Neuronal stem cell (in vitro differentiated cells): ENCODE results near the gene KLHL5.
A peak's percentile ranks its signal among the peaks of the same experiment; 100 is the strongest.
"Not testable (repeated sequence)": the region's sequence is repeated elsewhere in the genome, so short reads cannot be mapped to it uniquely, and the experiment has no call there.

Experiments used
- DNase-seq: peaks from one replicate; pipeline ENCODE4 v3.0.0-alpha.2; 2013; ENCODE audit warnings: low spot score
- H2AFZ ChIP-seq: one replicate; pipeline ENCODE4 v1.6.1; 2013; ENCODE audit warnings: mild to moderate bottlenecking, low read length, inconsistent platforms
- H2AK5ac ChIP-seq: 2 replicates; pipeline ENCODE4 v1.6.1; 2013; ENCODE audit warnings: low read depth, mild to moderate bottlenecking, inconsistent platforms, low read length, moderate library complexity, mixed read lengths
- H2BK120ac ChIP-seq: 2 replicates; pipeline ENCODE4 v1.6.1; 2013; ENCODE audit warnings: low read depth, mild to moderate bottlenecking, inconsistent platforms, low read length, moderate library complexity, mixed read lengths
- H2BK12ac ChIP-seq: one replicate; pipeline ENCODE4 v1.6.1; 2013; ENCODE audit warnings: low read length, inconsistent platforms
- H2BK15ac ChIP-seq: 2 replicates; pipeline ENCODE4 v1.6.1; 2013; ENCODE audit warnings: mild to moderate bottlenecking, low read length, inconsistent platforms, mixed read lengths
- H2BK5ac ChIP-seq: one replicate; pipeline ENCODE4 v1.6.1; 2013; ENCODE audit warnings: inconsistent platforms, mild to moderate bottlenecking, low read length, moderate library complexity
- H3K14ac ChIP-seq: one replicate; pipeline ENCODE4 v1.6.1; 2013; ENCODE audit warnings: low read length, inconsistent platforms
- H3K18ac ChIP-seq: 2 replicates; pipeline ENCODE4 v1.6.1; 2013; ENCODE audit warnings: low read length, inconsistent platforms
- H3K23ac ChIP-seq: 2 replicates; pipeline ENCODE4 v1.6.1; 2013; ENCODE audit warnings: low read depth, mild to moderate bottlenecking, mixed read lengths, low read length, inconsistent platforms; ENCODE audit not compliant: poor library complexity
- H3K27ac ChIP-seq: replicated peaks from 3 replicates; pipeline ENCODE4 v1.5.1; 2013; ENCODE audit warnings: low read length, inconsistent platforms
- H3K27me3 ChIP-seq, 3 experiments: 2 replicates each; pipeline ENCODE4 v1.6.1; 2013; ENCODE audit warnings: low read length in 3 of 3, mild to moderate bottlenecking in 2 of 3, inconsistent platforms in 1 of 3, low read depth in 1 of 3, mixed read lengths in 1 of 3, moderate library complexity in 1 of 3; ENCODE audit not compliant: control insufficient read depth in 3 of 3, insufficient read depth in 3 of 3
- H3K36me3 ChIP-seq, 2 donors: replicated peaks in 1 of 2; 2 replicates each; pipeline ENCODE4 v1.6.1; 2013; ENCODE audit warnings: low read length in 2 of 2; ENCODE audit not compliant: control insufficient read depth in 2 of 2, insufficient read depth in 2 of 2
- H3K4ac ChIP-seq: 2 replicates; pipeline ENCODE4 v1.6.1; 2013; ENCODE audit warnings: inconsistent platforms, mild to moderate bottlenecking, low read length, moderate library complexity
- H3K4me1 ChIP-seq, 2 donors: 1 replicate in 1 of 2; 2 replicates in 1 of 2; pipeline ENCODE4 v1.6.1; 2013; ENCODE audit warnings: low read length in 2 of 2, low read depth in 1 of 2; ENCODE audit not compliant: control insufficient read depth in 2 of 2, insufficient read depth in 1 of 2
- H3K4me2 ChIP-seq: one replicate; pipeline ENCODE4 v1.6.1; 2013; ENCODE audit warnings: mild to moderate bottlenecking, low read length, inconsistent platforms; ENCODE audit not compliant: insufficient read depth, poor library complexity, severe bottlenecking
- H3K4me3 ChIP-seq, 2 donors: 2 replicates each; pipeline ENCODE4 v1.5.1; 2013; ENCODE audit warnings: low read length in 2 of 2, mild to moderate bottlenecking in 2 of 2, inconsistent platforms in 1 of 2, moderate library complexity in 1 of 2
- H3K79me1 ChIP-seq: one replicate; pipeline ENCODE4 v1.6.1; 2013; ENCODE audit warnings: low read depth, mild to moderate bottlenecking, inconsistent platforms, low read length, moderate library complexity
- H3K9ac ChIP-seq: one replicate; pipeline ENCODE4 v1.6.1; 2013; ENCODE audit warnings: mild to moderate bottlenecking, low read depth, low read length, inconsistent platforms; ENCODE audit not compliant: poor library complexity
- H3K9me3 ChIP-seq, 2 donors: replicated peaks in 1 of 2; 2 replicates each; pipeline versions ENCODE3 to v1.6.1; 2013; ENCODE audit warnings: low read length in 2 of 2, mild to moderate bottlenecking in 2 of 2, inconsistent platforms in 1 of 2, low read depth in 1 of 2, mixed read lengths in 1 of 2, moderate library complexity in 1 of 2; ENCODE audit not compliant: control insufficient read depth in 2 of 2, insufficient read depth in 1 of 2
- H4K8ac ChIP-seq: one replicate; pipeline ENCODE4 v1.6.1; 2013; ENCODE audit warnings: low read depth, mild to moderate bottlenecking, inconsistent platforms, low read length, moderate library complexity
- H4K91ac ChIP-seq: one replicate; pipeline ENCODE4 v1.6.1; 2013; ENCODE audit warnings: low read length, low read depth, mild to moderate bottlenecking, inconsistent platforms; ENCODE audit not compliant: poor library complexity
- WGBS, 2 donors: extraction: QIAGEN DNeasy Blood & Tissue Kit; methylation state at CpG; one replicate each; pipeline ENCODE4 v1.1.7; 2013; ENCODE audit warnings: missing lambda C conversion rate in 2 of 2, mixed read lengths in 1 of 2; ENCODE audit not compliant: insufficient read length in 2 of 2, insufficient replicate concordance in 1 of 2; ENCODE audit errors: extremely low coverage in 2 of 2; 5-methylcytosine and 5-hydroxymethylcytosine counted together

The KLHL5 gene

GRCh38 chr4:39026096-39026495 lies 35.9 kb upstream of the KLHL5 start:
- H2AFZ ChIP-seq = no peak overlapping the region
- H2AK5ac ChIP-seq = no peak overlapping the region
- H4K8ac ChIP-seq = no peak overlapping the region
- DNase-seq = no peak
- no peak overlapping the region for H3K23ac ChIP-seq
- H2BK5ac ChIP-seq = no peak overlapping the region
- no peak overlapping the region for H3K4me2 ChIP-seq
- H3K27ac ChIP-seq = no peak overlapping the region
- H3K4ac ChIP-seq = no peak overlapping the region
- no peaks in the 10 kb centered on the region for H3K36me3 ChIP-seq
- no peaks in the 10 kb centered on the region for H3K27me3 ChIP-seq
- no peak overlapping the region for H3K4me3 ChIP-seq
- no peak overlapping the region for H4K91ac ChIP-seq
- H3K9ac ChIP-seq = no peak overlapping the region
- H3K4me1 ChIP-seq = no peaks in the 10 kb centered on the region
- no peak overlapping the region for H3K18ac ChIP-seq
- no peaks in the 10 kb centered on the region for H3K9me3 ChIP-seq
- H2BK15ac ChIP-seq = no peak overlapping the region
- H2BK12ac ChIP-seq = no peak overlapping the region
- no peak overlapping the region for H2BK120ac ChIP-seq
- no peak overlapping the region for H3K14ac ChIP-seq
- no peaks in the 10 kb centered on the region for H3K79me1 ChIP-seq

GRCh38 chr4:39029752-39030694 lies 32.0 kb upstream of the KLHL5 start:
- Histone ChIP-seq H2BK5ac (no peak overlapping the region), H3K4me3 (no peak overlapping the region), H3K36me3 (no peaks in the 10 kb centered on the region), H3K18ac (no peak overlapping the region), H3K23ac (no peak overlapping the region), H2BK120ac (no peak overlapping the region), H4K91ac (no peak overlapping the region), H2BK12ac (no peak overlapping the region), H3K4me2 (no peak overlapping the region), H3K27me3 (no peaks in the 10 kb centered on the region), H3K14ac (no peak overlapping the region), H2AFZ (peak overlapping the region; percentile 28), H4K8ac (no peak overlapping the region), H3K9me3 (no peaks in the 10 kb centered on the region), H3K27ac (no peak overlapping the region), H3K9ac (no peak overlapping the region), H2AK5ac (no peak overlapping the region), H3K79me1 (no peaks in the 10 kb centered on the region), H3K4me1 (no peaks in the 10 kb centered on the region), H3K4ac (no peak overlapping the region), H2BK15ac (no peak overlapping the region)
- DNase-seq = no peak

GRCh38 chr4:39030725-39031124 lies 31.3 kb upstream of the KLHL5 start:
- H3K36me3 ChIP-seq = no peaks in the 10 kb centered on the region
- no peak overlapping the region for H2AK5ac ChIP-seq
- H4K8ac ChIP-seq = no peak overlapping the region
- no peak overlapping the region for H4K91ac ChIP-seq
- H3K4ac ChIP-seq = no peak overlapping the region
- H3K14ac ChIP-seq = no peak overlapping the region
- no peak overlapping the region for H2BK12ac ChIP-seq
- no peak overlapping the region for H3K9ac ChIP-seq
- no peak overlapping the region for H2BK120ac ChIP-seq
- H2AFZ ChIP-seq = peak overlapping the region; percentile 28
- no peak overlapping the region for H3K4me2 ChIP-seq
- no peak overlapping the region for H2BK5ac ChIP-seq
- H3K18ac ChIP-seq = no peak overlapping the region
- H3K4me1 ChIP-seq = no peaks in the 10 kb centered on the region
- no peak overlapping the region for H3K23ac ChIP-seq
- H3K4me3 ChIP-seq = no peak overlapping the region
- no CpG with 5 or more reads among the region's 3 CpGs for WGBS, 2 donors
- H3K27ac ChIP-seq = no peak overlapping the region
- H3K9me3 ChIP-seq = no peaks in the 10 kb centered on the region
- no peaks in the 10 kb centered on the region for H3K27me3 ChIP-seq
- no peaks in the 10 kb centered on the region for H3K79me1 ChIP-seq
- no peak for DNase-seq
- no peak overlapping the region for H2BK15ac ChIP-seq

DNA sequence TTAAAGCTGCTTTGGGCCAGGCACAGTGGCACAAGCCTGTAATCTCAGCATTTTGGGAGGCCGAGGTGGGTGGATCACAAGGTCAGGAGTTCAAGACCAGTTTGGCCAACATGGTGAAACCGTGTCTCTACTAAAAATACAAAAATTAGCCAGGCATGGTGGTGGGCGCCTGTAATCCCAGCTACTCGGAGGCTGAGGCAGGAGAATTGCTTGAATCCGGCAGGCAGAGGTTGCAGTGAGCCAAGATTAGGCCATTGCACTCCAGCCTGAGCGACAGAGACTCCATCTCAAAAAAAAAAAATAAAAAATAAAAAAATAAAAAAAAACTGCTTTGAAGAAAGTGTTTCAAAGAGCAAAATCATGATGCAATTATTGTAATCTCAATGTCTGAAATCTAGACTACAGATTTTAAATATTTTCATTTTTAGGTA lies 30.4 kb upstream of the KLHL5 start:
- not testable (repeated sequence) for H3K27ac ChIP-seq, DNase-seq
- WGBS, 2 donors = no CpG with 5 or more reads among the region's 6 CpGs

More for the DNA sequence above, 30.4 kb upstream of the KLHL5 start:
- H2AK5ac ChIP-seq, H4K91ac ChIP-seq, H2AFZ ChIP-seq, H3K9ac ChIP-seq, H3K9me3 ChIP-seq, H2BK15ac ChIP-seq, H2BK120ac ChIP-seq, H2BK5ac ChIP-seq, H3K4ac ChIP-seq, H4K8ac ChIP-seq, H3K79me1 ChIP-seq, H3K18ac ChIP-seq, H2BK12ac ChIP-seq, H3K23ac ChIP-seq, H3K4me2 ChIP-seq, H3K36me3 ChIP-seq, H3K4me3 ChIP-seq, H3K27me3 ChIP-seq, H3K4me1 ChIP-seq, H3K14ac ChIP-seq: not testable (repeated sequence)
